ENCODE measurements around the gene TBL3. TPM values are rescaled to one million over a fixed set of nuclear protein-coding genes. Genes with fewer than 3 reads are reported as not detected.

The TBL3 gene
- total and polyA plus RNA-seq, 9 of the 15 experiments (the other 6 are each of a cell fraction or from before 2014, with no cell fraction given): 0.97 to 117 (median 24.5) TPM

DNA sequence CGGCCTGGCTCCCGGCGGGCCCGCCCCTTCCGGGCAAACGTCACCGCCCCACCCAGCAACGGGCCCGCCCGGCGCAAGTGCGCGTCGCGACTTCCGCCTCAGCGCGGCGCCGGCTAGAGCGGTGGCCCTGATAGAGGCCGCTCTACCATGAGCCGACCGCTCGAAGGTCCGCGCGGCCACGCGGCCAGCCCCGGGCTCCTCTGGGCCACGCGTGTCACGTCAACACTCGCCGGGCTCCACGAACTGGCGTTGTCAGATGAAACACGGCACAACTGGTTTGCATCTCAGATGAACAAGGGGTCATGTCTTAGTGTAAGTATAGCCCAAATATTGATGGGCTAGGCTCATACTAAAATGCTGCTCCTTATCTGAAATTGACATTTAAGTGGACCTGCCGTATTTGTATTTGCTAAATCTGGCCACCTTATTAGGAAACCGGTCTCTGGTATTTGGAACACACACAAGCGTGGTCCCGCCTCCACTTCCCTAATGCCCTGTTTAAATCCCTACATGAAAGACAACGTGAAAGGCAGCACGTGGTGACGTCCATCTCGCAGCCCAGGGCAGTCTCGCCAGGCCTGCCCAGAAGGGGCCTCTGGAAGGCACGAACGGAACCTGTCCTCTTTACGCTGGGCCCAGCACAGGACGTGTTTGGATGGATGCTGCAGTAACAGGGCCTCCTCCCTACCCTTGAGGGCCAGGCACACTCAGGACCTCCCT lies 38.1 kb downstream of the TBL3 start, which contains the start of gene ZNF598 (continued):
- TF ChIP-seq, protein P1, sequence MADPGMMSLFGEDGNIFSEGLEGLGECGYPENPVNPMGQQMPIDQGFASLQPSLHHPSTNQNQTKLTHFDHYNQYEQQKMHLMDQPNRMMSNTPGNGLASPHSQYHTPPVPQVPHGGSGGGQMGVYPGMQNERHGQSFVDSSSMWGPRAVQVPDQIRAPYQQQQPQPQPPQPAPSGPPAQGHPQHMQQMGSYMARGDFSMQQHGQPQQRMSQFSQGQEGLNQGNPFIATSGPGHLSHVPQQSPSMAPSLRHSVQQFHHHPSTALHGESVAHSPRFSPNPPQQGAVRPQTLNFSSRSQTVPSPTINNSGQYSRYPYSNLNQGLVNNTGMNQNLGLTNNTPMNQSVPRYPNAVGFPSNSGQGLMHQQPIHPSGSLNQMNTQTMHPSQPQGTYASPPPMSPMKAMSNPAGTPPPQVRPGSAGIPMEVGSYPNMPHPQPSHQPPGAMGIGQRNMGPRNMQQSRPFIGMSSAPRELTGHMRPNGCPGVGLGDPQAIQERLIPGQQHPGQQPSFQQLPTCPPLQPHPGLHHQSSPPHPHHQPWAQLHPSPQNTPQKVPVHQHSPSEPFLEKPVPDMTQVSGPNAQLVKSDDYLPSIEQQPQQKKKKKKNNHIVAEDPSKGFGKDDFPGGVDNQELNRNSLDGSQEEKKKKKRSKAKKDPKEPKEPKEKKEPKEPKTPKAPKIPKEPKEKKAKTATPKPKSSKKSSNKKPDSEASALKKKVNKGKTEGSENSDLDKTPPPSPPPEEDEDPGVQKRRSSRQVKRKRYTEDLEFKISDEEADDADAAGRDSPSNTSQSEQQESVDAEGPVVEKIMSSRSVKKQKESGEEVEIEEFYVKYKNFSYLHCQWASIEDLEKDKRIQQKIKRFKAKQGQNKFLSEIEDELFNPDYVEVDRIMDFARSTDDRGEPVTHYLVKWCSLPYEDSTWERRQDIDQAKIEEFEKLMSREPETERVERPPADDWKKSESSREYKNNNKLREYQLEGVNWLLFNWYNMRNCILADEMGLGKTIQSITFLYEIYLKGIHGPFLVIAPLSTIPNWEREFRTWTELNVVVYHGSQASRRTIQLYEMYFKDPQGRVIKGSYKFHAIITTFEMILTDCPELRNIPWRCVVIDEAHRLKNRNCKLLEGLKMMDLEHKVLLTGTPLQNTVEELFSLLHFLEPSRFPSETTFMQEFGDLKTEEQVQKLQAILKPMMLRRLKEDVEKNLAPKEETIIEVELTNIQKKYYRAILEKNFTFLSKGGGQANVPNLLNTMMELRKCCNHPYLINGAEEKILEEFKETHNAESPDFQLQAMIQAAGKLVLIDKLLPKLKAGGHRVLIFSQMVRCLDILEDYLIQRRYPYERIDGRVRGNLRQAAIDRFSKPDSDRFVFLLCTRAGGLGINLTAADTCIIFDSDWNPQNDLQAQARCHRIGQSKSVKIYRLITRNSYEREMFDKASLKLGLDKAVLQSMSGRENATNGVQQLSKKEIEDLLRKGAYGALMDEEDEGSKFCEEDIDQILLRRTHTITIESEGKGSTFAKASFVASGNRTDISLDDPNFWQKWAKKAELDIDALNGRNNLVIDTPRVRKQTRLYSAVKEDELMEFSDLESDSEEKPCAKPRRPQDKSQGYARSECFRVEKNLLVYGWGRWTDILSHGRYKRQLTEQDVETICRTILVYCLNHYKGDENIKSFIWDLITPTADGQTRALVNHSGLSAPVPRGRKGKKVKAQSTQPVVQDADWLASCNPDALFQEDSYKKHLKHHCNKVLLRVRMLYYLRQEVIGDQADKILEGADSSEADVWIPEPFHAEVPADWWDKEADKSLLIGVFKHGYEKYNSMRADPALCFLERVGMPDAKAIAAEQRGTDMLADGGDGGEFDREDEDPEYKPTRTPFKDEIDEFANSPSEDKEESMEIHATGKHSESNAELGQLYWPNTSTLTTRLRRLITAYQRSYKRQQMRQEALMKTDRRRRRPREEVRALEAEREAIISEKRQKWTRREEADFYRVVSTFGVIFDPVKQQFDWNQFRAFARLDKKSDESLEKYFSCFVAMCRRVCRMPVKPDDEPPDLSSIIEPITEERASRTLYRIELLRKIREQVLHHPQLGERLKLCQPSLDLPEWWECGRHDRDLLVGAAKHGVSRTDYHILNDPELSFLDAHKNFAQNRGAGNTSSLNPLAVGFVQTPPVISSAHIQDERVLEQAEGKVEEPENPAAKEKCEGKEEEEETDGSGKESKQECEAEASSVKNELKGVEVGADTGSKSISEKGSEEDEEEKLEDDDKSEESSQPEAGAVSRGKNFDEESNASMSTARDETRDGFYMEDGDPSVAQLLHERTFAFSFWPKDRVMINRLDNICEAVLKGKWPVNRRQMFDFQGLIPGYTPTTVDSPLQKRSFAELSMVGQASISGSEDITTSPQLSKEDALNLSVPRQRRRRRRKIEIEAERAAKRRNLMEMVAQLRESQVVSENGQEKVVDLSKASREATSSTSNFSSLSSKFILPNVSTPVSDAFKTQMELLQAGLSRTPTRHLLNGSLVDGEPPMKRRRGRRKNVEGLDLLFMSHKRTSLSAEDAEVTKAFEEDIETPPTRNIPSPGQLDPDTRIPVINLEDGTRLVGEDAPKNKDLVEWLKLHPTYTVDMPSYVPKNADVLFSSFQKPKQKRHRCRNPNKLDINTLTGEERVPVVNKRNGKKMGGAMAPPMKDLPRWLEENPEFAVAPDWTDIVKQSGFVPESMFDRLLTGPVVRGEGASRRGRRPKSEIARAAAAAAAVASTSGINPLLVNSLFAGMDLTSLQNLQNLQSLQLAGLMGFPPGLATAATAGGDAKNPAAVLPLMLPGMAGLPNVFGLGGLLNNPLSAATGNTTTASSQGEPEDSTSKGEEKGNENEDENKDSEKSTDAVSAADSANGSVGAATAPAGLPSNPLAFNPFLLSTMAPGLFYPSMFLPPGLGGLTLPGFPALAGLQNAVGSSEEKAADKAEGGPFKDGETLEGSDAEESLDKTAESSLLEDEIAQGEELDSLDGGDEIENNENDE (IDR thresholded peaks at IDR 0.05; ENCODE audit: low read depth, low read length): no peak
- TF ChIP-seq DPF2 (IDR thresholded peaks at IDR 0.05): 0 out of 2 replicates have a peak, but pooled peaks have one; percentile 31
- TF ChIP-seq PTTG1 (tag; IDR thresholded peaks at IDR 0.05; ENCODE audit: low read depth): no peak
- TF ChIP-seq, protein P2, sequence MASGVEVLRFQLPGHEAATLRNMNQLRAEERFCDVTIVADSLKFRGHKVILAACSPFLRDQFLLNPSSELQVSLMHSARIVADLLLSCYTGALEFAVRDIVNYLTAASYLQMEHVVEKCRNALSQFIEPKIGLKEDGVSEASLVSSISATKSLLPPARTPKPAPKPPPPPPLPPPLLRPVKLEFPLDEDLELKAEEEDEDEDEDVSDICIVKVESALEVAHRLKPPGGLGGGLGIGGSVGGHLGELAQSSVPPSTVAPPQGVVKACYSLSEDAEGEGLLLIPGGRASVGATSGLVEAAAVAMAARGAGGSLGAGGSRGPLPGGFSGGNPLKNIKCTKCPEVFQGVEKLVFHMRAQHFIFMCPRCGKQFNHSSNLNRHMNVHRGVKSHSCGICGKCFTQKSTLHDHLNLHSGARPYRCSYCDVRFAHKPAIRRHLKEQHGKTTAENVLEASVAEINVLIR (CRISPR knock-in tag; IDR thresholded peaks at IDR 0.05): peak; percentile 77
- TF ChIP-seq ZNF561 (CRISPR knock-in tag; conservative IDR thresholded peaks at IDR 0.05): no peak
- TF ChIP-seq SMARCB1 (IDR thresholded peaks at IDR 0.05; ENCODE audit: insufficient read length, low read depth): no peak
- no peak for TF ChIP-seq HLTF (IDR thresholded peaks at IDR 0.05)
- TF ChIP-seq ZC3H11A (IDR thresholded peaks at IDR 0.05; ENCODE audit: low read depth, low read length): no peak
- TF ChIP-seq NCOR1 (IDR thresholded peaks at IDR 0.05): peak; percentile 44; the same call in 1 of the 2 replicates
- TF ChIP-seq ASH1L (IDR thresholded peaks at IDR 0.05; ENCODE audit: borderline replicate concordance, low read depth, partially characterized antibody): no peak
- TF ChIP-seq FOXA3 (CRISPR knock-in tag; conservative IDR thresholded peaks at IDR 0.05 in 1 of 2, IDR thresholded peaks at IDR 0.05 in 1 of 2): no peak
- no peak for TF ChIP-seq CBFA2T2 (conservative IDR thresholded peaks at IDR 0.05)
- TF ChIP-seq ZKSCAN3 (CRISPR knock-in tag; IDR thresholded peaks at IDR 0.05): no peak
- no peak for TF ChIP-seq RFX5 (IDR thresholded peaks at IDR 0.05; ENCODE audit: low read depth, low read length)
- peak; percentile 89 for TF ChIP-seq SAFB (IDR thresholded peaks at IDR 0.05; ENCODE audit: borderline replicate concordance, low read depth, low read length)
- TF ChIP-seq, protein P3, sequence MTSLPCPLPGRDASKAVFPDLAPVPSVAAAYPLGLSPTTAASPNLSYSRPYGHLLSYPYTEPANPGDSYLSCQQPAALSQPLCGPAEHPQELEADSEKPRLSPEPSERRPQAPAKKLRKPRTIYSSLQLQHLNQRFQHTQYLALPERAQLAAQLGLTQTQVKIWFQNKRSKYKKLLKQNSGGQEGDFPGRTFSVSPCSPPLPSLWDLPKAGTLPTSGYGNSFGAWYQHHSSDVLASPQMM (CRISPR knock-in tag; IDR thresholded peaks at IDR 0.05): no peak
- TF ChIP-seq EHMT2 (IDR thresholded peaks at IDR 0.05): no peak
